Measurements from ENCODE around the gene OR51M1. TPM values are rescaled to one million over a fixed set of nuclear protein-coding genes. Genes with fewer than 3 reads are reported as not detected.
"Not testable (repeated sequence)": the region's sequence is repeated elsewhere in the genome, so short reads cannot be mapped to it uniquely, and the experiment has no call there.

The OR51M1 gene
- not detected for total RNA-seq
- long read RNA-seq: 0 reads

DNA sequence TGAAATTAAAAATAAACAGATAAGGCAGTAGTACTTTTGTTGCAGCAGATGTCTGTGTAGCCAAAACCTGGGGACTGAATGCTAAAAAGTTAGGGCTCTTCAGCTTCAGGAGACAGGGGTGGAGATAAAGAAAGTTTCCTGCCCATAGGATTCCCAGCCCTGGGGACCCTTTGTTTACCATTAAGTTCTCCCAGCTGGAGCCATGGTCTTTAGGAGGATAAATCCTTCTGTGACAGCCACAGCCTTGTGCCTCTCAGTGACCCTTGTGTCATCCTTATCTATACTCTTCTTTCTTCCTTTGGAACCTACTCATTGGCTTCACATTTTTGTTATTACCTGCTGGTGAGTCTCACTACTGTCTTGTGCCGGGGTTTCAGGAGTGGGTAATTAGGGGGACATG lies at the start of gene OR51M1:
OR51M1 (plus strand) TSS at position 237 of the 400 bp plus-strand sequence. CDS start 5,587 bp downstream, outside the sequence.
- ATAC-seq (no peak), DNase-seq (no peak)
- intact Hi-C loops (cut with DNase I): loop anchor here (5.0 to 10.0 kb wide), 2 partner anchors 259 to 261 kb away; no protein-coding TSS in a partner anchor

- no peak for ATAC-seq
- intact Hi-C loops (cut with DNase I): no loop called here
- DNase-seq: no peak
Observed at GRCh38 chr11:5335170-5335569, 48.4 kb upstream of the OR51M1 start.

DNA sequence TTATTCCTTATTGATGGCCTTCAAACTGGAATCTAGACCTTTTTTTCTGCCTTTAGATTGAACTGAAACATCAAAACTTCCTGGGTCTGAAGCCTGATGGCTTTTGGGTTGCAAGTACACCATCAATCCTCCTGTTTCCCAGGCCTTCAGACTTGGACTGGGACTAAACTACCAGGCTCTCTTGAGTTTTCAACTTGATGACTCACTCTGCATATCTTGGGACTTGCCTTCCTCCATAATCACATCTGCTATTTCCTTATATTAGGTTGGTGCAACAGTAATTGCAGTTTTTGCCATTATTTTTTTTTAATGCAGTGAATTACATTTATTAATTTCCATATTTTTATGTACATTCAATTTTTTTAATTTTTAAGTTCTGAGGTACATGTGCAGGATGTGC lies 47.3 kb upstream of the OR51M1 start:
- intact Hi-C loops (cut with DNase I): no loop called here
- no peak for DNase-seq
- no peak for ATAC-seq

DNA sequence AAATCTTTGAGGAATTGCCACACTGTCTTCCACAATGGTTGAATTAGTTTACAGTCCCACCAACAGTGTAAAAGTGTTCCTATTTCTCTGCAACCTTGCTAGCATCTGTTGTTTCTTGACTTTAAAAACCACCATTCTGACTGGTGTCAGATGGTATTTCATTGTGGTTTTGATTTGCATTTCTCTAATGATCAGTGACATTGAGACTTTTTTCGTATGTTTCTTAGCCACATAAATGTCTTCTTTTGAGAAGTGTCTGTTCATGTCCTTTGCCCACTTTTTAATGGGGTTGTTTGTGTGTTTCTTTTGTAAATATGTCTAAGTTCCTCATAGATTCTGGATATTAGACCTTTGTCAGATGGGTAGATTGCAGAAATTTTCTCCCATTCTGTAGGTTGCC lies 46.4 kb upstream of the OR51M1 start:
- intact Hi-C loops (cut with DNase I); DNase-seq; ATAC-seq: not testable (repeated sequence)

DNA sequence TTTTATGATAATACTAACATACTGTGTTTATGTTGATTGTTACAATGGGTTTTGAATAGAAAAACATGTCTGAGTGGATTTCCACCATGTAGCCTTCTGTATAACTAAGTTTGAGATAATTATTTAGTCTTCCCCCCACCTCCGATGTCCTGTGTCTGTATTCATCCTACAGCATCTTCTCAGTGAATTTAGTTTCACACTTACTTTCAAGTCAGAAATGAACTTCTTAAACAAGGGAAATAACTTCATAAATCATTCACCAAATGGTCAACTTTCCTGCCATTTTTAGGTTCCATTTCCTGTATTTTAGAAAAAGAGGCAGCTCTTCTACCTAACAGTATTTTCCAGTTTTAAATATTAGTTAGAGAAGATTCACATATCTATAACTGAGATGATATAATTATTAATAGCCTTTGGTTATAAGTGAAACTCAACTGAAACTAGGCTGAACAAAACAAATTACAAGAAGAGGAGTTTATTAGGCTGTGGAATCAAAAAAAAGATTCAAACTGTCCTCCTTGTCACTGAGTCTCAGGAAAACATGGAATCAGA lies 43.8 kb upstream of the OR51M1 start:
- no peak for ATAC-seq
- no peak for DNase-seq
- intact Hi-C loops (cut with DNase I): no loop called here

- DNase-seq: no peak
- intact Hi-C loops (cut with DNase I): no loop called here
- ATAC-seq: no peak
Observed at GRCh38 chr11:5343474-5344335, 39.9 kb upstream of the OR51M1 start, which contains the start of gene OR51B5. OR51B5 (minus strand) TSS chr11:5343524; CDS start chr11:5343524, 0 bp downstream.

- ATAC-seq (no peak), DNase-seq (no peak)
- intact Hi-C loops (cut with DNase I): no loop called here
Observed at GRCh38 chr11:5345831-5346230, 37.8 kb upstream of the OR51M1 start.

GRCh38 chr11:5348551-5349194 lies 34.9 kb upstream of the OR51M1 start:
- DNase-seq: no peak
- intact Hi-C loops (cut with DNase I): no loop called here

DNA sequence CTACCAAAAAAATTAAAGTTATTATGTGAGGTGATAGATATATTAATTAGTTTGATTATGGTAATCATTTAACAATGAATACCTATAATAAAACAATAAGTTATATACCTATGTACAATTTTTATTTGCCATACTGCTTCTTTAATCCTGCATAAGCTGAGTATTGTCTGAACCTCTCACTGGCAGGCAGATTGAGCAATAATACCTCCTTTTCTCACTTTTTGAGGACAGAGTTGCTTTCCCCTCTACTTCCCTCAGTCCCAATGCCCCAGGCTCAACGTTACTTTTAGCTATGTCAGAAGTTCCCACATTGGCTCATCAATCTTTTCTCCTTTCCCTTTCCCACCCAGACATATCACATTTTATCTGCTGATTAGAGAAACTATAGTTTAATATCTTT lies 34.1 kb upstream of the OR51M1 start:
- ATAC-seq (no peak), DNase-seq (no peak)
- intact Hi-C loops (cut with DNase I): no loop called here

More at GRCh38 chr11:5348551-5349194, 34.9 kb upstream of the OR51M1 start:
- no peak for ATAC-seq

DNA sequence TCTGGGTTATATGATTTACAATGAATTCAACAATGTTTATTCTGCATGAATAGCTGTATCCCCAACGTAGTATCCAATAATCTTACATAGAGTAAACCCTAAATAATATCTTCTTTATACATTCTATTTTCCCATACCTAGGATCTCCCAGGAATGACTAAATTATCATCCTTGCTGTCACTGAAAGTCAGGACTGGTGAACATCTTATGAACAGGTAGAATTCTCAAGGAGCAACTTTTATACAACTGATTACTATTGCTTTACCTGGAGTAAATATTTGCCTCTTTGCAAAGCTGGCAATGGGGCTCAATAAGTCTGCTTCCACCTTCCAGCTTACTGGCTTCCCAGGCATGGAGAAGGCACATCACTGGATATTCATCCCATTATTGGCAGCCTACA lies 32.4 kb upstream of the OR51M1 start, which contains the start of gene OR51B6:
OR51B6 (plus strand) TSS at position 301 of the 400 bp plus-strand sequence; CDS start at position 301, 0 bp downstream.
- ATAC-seq (no peak), DNase-seq (no peak)
- intact Hi-C loops (cut with DNase I): no loop called here

DNA sequence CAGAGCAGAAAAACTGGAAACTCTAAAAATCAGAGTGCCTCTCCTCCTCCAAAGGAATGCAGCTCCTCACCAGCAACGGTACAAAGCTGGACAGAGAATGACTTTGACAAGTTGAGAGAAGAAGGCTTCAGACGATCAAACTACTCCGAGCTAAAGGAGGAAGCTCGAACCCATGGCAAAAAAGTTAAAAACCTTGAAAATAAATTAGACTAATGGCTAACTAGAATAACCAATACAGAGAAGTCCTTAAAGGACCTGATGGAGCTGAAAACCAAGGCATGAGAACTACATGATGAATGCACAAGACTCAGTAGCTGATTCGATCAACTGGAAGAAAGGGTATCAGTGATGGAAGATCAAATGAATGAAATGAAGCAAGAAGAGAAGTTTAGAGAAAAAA lies 27.6 kb upstream of the OR51M1 start:
- ATAC-seq; intact Hi-C loops (cut with DNase I); DNase-seq: not testable (repeated sequence)

GRCh38 chr11:5362017-5362625 lies 21.5 kb upstream of the OR51M1 start:
- intact Hi-C loops (cut with DNase I): no loop called here
- DNase-seq (no peak), ATAC-seq (no peak)

- ATAC-seq (no peak), DNase-seq (no peak)
- intact Hi-C loops (cut with DNase I): no loop called here
Observed at GRCh38 chr11:5363679-5364078, 19.9 kb upstream of the OR51M1 start.

GRCh38 chr11:5364214-5364613 lies 19.4 kb upstream of the OR51M1 start:
- intact Hi-C loops (cut with DNase I): no loop called here
- ATAC-seq (no peak), DNase-seq (no peak)

DNA sequence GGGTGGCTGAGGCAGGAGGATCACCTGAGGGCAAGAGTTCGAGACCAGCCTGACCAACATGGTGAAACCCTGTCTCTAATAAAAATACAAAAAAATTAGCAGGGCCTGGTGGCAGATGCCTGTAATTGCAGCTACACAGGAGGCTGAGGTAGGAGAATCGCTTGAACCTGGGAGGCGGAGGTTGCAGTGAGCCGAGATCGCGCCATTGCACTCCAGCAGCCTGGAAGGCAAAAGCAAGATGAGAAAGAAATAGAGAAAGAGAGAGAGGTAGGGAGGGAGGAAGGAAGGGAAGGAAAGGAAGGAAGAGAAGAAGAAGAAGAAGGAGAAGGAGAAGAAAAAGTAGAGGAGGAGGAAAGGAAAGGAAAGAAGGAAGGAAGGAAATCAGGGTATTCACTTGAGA lies 17.2 kb upstream of the OR51M1 start:
- intact Hi-C loops (cut with DNase I); DNase-seq; ATAC-seq: not testable (repeated sequence)

DNA sequence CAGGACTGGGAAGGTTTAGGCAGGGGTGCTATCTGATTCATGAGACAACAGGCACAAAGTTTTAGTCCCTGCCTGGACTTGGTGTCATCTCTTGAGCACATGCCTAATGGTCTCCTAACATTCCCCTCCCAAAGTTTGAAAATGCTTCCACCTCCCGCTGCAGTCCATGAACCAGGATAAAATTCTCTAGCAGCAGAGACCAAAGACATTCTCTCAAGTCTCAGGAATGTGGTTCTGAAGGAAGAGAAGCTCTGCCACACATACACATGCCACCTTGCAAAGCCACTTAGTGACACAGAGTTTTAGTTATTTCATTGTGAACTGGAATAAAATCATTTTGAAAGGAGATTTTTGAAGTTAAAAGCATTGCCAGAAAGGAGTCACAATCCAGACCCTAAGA lies 16.8 kb upstream of the OR51M1 start:
- no peak for ATAC-seq
- DNase-seq: no peak
- intact Hi-C loops (cut with DNase I): no loop called here

DNA sequence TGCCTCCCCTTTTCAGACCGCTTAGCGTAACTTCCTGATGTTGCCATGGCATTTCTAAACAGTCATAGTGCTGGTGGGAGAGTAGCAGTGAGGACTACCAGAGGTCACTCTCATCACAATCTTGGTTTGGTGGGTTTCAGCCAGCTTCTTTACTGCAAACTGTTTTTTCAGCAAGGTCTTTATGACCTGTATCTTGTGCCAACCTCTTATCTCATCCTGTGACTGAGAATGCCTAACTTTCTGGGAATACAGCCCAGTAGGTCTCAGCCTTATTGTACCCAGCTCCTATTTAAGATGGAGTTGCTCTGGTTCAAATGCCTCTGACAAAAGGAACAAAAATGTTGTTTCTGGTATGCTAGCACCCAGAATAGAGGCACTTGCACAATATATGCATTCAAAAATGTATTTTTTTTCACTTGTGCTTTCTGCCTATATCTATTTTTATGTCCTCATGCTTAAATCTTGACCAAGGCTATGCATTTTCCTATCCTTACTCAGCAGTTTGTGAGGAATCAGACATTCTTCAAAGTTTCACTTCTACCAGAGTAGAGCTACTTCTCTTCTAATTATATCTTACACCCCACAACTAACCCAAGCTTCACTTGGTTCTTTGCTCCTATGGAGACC lies 16.1 kb upstream of the OR51M1 start:
- intact Hi-C loops (cut with DNase I): no loop called here

GRCh38 chr11:5368502-5369043 lies 15.0 kb upstream of the OR51M1 start:
- no peak for ATAC-seq
- intact Hi-C loops (cut with DNase I): no loop called here
- DNase-seq: no peak

More for the DNA sequence above, 16.1 kb upstream of the OR51M1 start:
- ATAC-seq (peak in 1 of 2 donors; percentile 12), DNase-seq (no peak)

GRCh38 chr11:5369789-5370188 lies 13.8 kb upstream of the OR51M1 start:
- no peak for ATAC-seq
- intact Hi-C loops (cut with DNase I): no loop called here
- no peak for DNase-seq

Measured in left cardiac atrium (tissue), 4 donors.